Omental fat pad (tissue), 4 donors: Measurements from ENCODE around the gene KRTAP4-8. TPM values are rescaled to one million over a fixed set of nuclear protein-coding genes. Genes with fewer than 3 reads are reported as not detected.
"Not testable (repeated sequence)": the region's sequence is repeated elsewhere in the genome, so short reads cannot be mapped to it uniquely, and the experiment has no call there.

Experiments
- ATAC-seq: fragments of 150-250 bp; one replicate; pipeline ENCODE4 v1.9.1; 2016; ENCODE audit warnings: mild to moderate bottlenecking, moderate library complexity; ENCODE audit not compliant: low FRiP score
- DNase-seq: peaks from one replicate; pipeline ENCODE4 v3.0.0-alpha.2; 2019; ENCODE audit warnings: low spot score
- CTCF ChIP-seq, 3 donors: fragments of 450-650 bp; IDR thresholded peaks; one replicate each; pipeline ENCODE4 v1.5.1; 2016 to 2017; ENCODE audit warnings: antibody characterized with exemption in 3 of 3, mild to moderate bottlenecking in 3 of 3, moderate library complexity in 2 of 3
- total RNA-seq, 4 donors: library from RNA; depleted of rRNA; stranded (reverse); fragments of >200 nt; gene quantifications; one replicate each; pipeline ENCODE4 v1.1.0, GENCODE V29; 2016

Gene KRTAP4-8
- total RNA-seq, 4 donors from 2014 or later = not detected

- no peak for TF ChIP-seq CTCF (IDR thresholded peaks at IDR 0.05)
- DNase-seq (no peak), ATAC-seq (no peak)
Measured at GRCh38 chr17:41118721-41119120, 20.8 kb upstream of the KRTAP4-8 start.

- not testable (repeated sequence) for ATAC-seq, DNase-seq
Measured at GRCh38 chr17:41117846-41118386, 20.0 kb upstream of the KRTAP4-8 start, which contains the start of gene KRTAP4-11. KRTAP4-11 (minus strand) TSS chr17:41118373; CDS start chr17:41118315, 58 bp downstream.

GRCh38 chr17:41116297-41116696 is 18.4 kb upstream of the KRTAP4-8 start:
- DNase-seq (no peak), ATAC-seq (no peak)
- TF ChIP-seq CTCF (IDR thresholded peaks at IDR 0.05) = no peak

GRCh38 chr17:41111151-41111885 is 13.4 kb upstream of the KRTAP4-8 start:
- no peak for DNase-seq
- no peak for TF ChIP-seq CTCF (IDR thresholded peaks at IDR 0.05)
- no peak for ATAC-seq

GRCh38 chr17:41108728-41109386 is 10.9 kb upstream of the KRTAP4-8 start:
- ATAC-seq = not testable (repeated sequence)

GRCh38 chr17:41107941-41108450 is 10.1 kb upstream of the KRTAP4-8 start:
- no peak for TF ChIP-seq CTCF (IDR thresholded peaks at IDR 0.05)
- no peak for ATAC-seq
- DNase-seq = no peak

More at GRCh38 chr17:41108728-41109386, 10.9 kb upstream of the KRTAP4-8 start:
- not testable (repeated sequence) for DNase-seq

- not testable (repeated sequence) for DNase-seq, ATAC-seq
Measured at GRCh38 chr17:41105347-41105746, 7.4 kb upstream of the KRTAP4-8 start, which contains the start of gene KRTAP4-9. KRTAP4-9 (plus strand) TSS chr17:41105389; CDS start chr17:41105389, 0 bp downstream.

GRCh38 chr17:41104386-41105038 is 6.6 kb upstream of the KRTAP4-8 start:
- DNase-seq, ATAC-seq: not testable (repeated sequence)
